Gastroesophageal sphincter (tissue), 3 donors: ENCODE results near the gene TMEM108.

Source experiments
- POLR2AphosphoS5 ChIP-seq: sonication (generic); formaldehyde crosslinking; IDR thresholded peaks from one replicate; pipeline ENCODE4 v1.6.1; 2017; ENCODE audit warnings: antibody characterized with exemption
- TF ChIP-seq, protein P1 (sequence below), 4 experiments: fragments of 200-600 bp in 2 of 4; fragments of 450-650 bp in 2 of 4; sonication (generic) in 1 of 4; IDR thresholded peaks; one replicate each; pipeline ENCODE4 v1.5.1; 2017 to 2019; ENCODE audit warnings: antibody characterized with exemption in 4 of 4, mild to moderate bottlenecking in 2 of 4, moderate library complexity in 2 of 4

DNA sequence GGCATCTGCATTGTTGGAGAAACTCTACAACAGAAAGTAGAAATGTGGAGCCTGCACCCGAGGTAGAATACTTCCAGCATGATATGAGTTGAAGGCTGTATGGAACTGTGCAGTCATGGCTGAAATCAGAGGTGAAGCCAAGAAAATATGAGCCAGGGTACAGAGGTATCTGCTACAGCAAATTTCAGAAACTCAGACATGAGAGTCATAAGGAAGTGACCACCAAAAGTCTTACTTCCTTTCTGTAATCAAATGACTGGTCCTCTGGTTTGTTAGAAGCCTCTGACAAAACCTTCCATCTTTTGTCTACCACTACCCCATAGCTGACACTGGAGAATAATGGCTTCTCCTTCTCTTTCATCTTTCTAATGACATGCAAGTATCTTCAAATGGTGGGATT lies 159.4 kb downstream of the TMEM108 start:
- no peak for TF ChIP-seq POLR2AphosphoS5
- TF ChIP-seq, protein P1, sequence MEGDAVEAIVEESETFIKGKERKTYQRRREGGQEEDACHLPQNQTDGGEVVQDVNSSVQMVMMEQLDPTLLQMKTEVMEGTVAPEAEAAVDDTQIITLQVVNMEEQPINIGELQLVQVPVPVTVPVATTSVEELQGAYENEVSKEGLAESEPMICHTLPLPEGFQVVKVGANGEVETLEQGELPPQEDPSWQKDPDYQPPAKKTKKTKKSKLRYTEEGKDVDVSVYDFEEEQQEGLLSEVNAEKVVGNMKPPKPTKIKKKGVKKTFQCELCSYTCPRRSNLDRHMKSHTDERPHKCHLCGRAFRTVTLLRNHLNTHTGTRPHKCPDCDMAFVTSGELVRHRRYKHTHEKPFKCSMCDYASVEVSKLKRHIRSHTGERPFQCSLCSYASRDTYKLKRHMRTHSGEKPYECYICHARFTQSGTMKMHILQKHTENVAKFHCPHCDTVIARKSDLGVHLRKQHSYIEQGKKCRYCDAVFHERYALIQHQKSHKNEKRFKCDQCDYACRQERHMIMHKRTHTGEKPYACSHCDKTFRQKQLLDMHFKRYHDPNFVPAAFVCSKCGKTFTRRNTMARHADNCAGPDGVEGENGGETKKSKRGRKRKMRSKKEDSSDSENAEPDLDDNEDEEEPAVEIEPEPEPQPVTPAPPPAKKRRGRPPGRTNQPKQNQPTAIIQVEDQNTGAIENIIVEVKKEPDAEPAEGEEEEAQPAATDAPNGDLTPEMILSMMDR (IDR thresholded peaks at IDR 0.05): no peak
